BLaER1 treated with 17β-estradiol and CSF1 and Interleukin-3, amounts not matched to agents 10 nM and 100 nM (cell line): Measurements from ENCODE around the gene FARSA.

Experiments
- H3K27ac ChIP-seq, 11 experiments: shearing (Covaris generic); formaldehyde crosslinking; 2 replicates each; pipeline ENCODE4 v1.8.1; 2022
- H3K27me3 ChIP-seq, 11 experiments: shearing (Covaris generic); formaldehyde crosslinking; 2 replicates each; pipeline ENCODE4 v1.8.1; 2022
- H3K36me3 ChIP-seq, 11 experiments: shearing (Covaris generic); formaldehyde crosslinking; 2 replicates each; pipeline ENCODE4 v1.8.1; 2022
- H3K4me1 ChIP-seq, 10 experiments: shearing (Covaris generic); formaldehyde crosslinking; 2 replicates each; pipeline ENCODE4 v1.8.1; 2022
- H3K4me2 ChIP-seq, 11 experiments: shearing (Covaris generic); formaldehyde crosslinking; 2 replicates each; pipeline ENCODE4 v1.8.1; 2022
- H3K4me3 ChIP-seq, 10 experiments: shearing (Covaris generic); formaldehyde crosslinking; 2 replicates each; pipeline ENCODE4 v1.8.1; 2022
- H3K9ac ChIP-seq, 11 experiments: shearing (Covaris generic); formaldehyde crosslinking; 2 replicates each; pipeline ENCODE4 v1.8.1; 2022
- H3K9me3 ChIP-seq, 11 experiments: shearing (Covaris generic); formaldehyde crosslinking; replicated peaks in 1 of 11; 2 replicates each; pipeline ENCODE4 v1.8.1; 2022
- H4K20me1 ChIP-seq, 11 experiments: shearing (Covaris generic); formaldehyde crosslinking; 2 replicates each; pipeline ENCODE4 v1.8.1; 2022
- Cebpa-rat ChIP-seq, 11 experiments: shearing (Covaris generic); IDR thresholded peaks; 2 replicates each; pipeline ENCODE4 v1.8.1; 2022

FARSA gene

DNA sequence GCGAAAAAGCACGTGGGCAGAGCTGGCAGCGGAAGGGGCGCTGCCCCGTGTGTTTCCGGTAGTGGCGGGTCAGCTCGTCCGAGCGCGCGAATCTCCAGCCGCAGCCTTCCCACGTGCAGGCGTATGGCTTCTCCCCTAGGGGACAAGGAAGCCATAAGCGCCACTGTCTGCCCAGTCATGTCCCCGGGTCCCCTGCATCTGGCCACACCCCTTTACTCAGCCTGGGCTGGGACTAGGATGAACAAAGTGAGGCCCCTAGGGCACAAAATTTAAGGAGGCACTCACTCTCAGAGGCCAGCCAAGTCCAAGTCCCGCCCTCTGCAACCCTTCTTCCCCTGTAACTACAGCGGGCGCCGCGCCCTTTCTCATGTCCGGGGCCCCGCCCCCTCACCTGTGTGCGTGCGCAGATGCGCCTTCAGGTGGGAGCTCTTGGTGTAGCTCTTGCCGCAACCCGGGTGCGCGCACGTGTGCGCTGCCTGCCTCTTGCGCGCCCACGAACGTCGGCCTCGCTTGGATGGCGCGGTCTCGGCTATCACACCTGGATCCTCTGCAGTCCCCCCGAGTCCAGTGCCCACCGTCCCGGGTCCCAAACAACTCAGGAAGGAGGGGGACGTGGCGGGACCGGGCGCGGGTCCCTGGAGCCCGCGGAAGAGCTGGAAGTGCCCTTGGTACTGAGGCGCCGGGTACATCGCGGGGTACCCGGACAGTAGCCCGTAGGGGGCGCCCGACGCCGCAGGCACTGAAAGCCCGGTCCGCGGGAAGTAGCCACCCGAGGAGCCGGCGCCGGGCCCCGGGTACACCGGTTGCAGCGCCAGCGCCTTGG lies 48.4 kb downstream of the FARSA start:
- no peak for TF ChIP-seq Cebpa-rat (IDR thresholded peaks at IDR 0.05)
- peak overlapping the region in 3 of 11 experiments; percentile 84 to 91 (median 89); a peak in 2 of 22 replicates for H3K27ac ChIP-seq

GRCh38 chr19:12884627-12884925 lies 48.9 kb downstream of the FARSA start:
- peaks cover 21 to 60% (median 32%) of the 10 kb centered on the region in 10 experiments for H3K4me1 ChIP-seq

More for the DNA sequence above, 48.4 kb downstream of the FARSA start:
- Histone ChIP-seq H4K20me1 (peaks cover 0 to 8% (median 0%) of the 10 kb centered on the region in 11 experiments; a peak in 3 of 22 replicates), H3K4me3 (no peak overlapping the region; a peak in 2 of 20 replicates), H3K4me2 (peak overlapping the region in 4 of 11 experiments; percentile 1 to 98 (median 86); a peak in 6 of 22 replicates), H3K9me3 (peaks cover 17 to 36% (median 23%) of the 10 kb centered on the region in 11 experiments), H3K9ac (no peak overlapping the region), H3K4me1 (peaks cover 25 to 60% (median 36%) of the 10 kb centered on the region in 10 experiments), H3K36me3 (no peaks in the 10 kb centered on the region), H3K27me3 (peaks cover 30 to 47% (median 43%) of the 10 kb centered on the region in 11 experiments)

GRCh38 chr19:12884202-12884601 lies 49.3 kb downstream of the FARSA start:
- H3K4me1 ChIP-seq, result peaks cover 17 to 60% (median 30%) of the 10 kb centered on the region in 10 experiments
- H3K27me3 ChIP-seq, result peaks cover 30 to 47% (median 43%) of the 10 kb centered on the region in 11 experiments
- peak overlapping the region in 5 of 11 experiments; percentile 30 to 98 (median 85); a peak in 8 of 22 replicates for H3K4me2 ChIP-seq
- H3K4me3 ChIP-seq, result peak overlapping the region in 2 of 10 experiments; percentile 6 to 11; a peak in 1 of 20 replicates
- peak overlapping the region in 5 of 11 experiments; percentile 27 to 92 (median 89); a peak in 10 of 22 replicates for H3K27ac ChIP-seq
- H3K36me3 ChIP-seq, result peaks cover 0 to 9% (median 0%) of the 10 kb centered on the region in 11 experiments; a peak in 2 of 22 replicates
- H3K9ac ChIP-seq, result peak overlapping the region in 2 of 11 experiments; percentile 3 to 47; a peak in 3 of 22 replicates
- TF ChIP-seq Cebpa-rat (IDR thresholded peaks at IDR 0.05), result no peak
- H4K20me1 ChIP-seq, result peaks cover 0 to 17% (median 0%) of the 10 kb centered on the region in 11 experiments; a peak in 5 of 22 replicates
- H3K9me3 ChIP-seq, result peaks cover 17 to 36% (median 23%) of the 10 kb centered on the region in 11 experiments

More at GRCh38 chr19:12884627-12884925, 48.9 kb downstream of the FARSA start:
- peaks cover 0 to 13% (median 0%) of the 10 kb centered on the region in 11 experiments; a peak in 5 of 22 replicates for H4K20me1 ChIP-seq
- H3K9ac ChIP-seq, result no peak overlapping the region
- H3K27me3 ChIP-seq, result peaks cover 30 to 47% (median 43%) of the 10 kb centered on the region in 11 experiments
- TF ChIP-seq Cebpa-rat (IDR thresholded peaks at IDR 0.05), result no peak
- peak overlapping the region in 3 of 11 experiments; percentile 85 to 98 (median 88); a peak in 6 of 22 replicates for H3K4me2 ChIP-seq
- peak overlapping the region in 2 of 10 experiments; percentile 6 to 11; a peak in 1 of 20 replicates for H3K4me3 ChIP-seq
- peaks cover 0 to 5% (median 0%) of the 10 kb centered on the region in 11 experiments; a peak in 2 of 22 replicates for H3K36me3 ChIP-seq
- peak overlapping the region in 3 of 11 experiments; percentile 84 to 91 (median 89); a peak in 6 of 22 replicates for H3K27ac ChIP-seq
- peaks cover 17 to 36% (median 23%) of the 10 kb centered on the region in 11 experiments for H3K9me3 ChIP-seq

DNA sequence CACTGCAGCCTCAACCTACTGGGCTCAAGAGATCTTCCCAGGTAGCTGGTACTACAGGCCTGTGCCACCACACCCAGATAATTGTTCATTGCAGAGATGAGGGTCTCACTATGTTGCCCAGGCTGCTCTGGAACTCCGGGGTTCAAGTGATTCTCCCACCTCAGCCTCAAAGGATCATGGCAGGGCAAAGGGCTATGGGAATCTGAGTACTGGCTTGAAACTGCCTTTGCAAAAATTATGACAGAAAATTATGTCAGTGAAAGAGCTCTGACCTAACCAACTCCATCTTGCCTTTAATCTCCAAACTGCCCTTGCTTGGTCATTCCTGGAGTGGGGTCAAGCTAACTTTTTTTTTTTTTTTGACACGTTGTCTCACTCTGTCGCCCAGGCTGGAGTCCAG lies 50.9 kb downstream of the FARSA start:
- Histone ChIP-seq H3K9ac (peak overlapping the region in 2 of 11 experiments; percentile 30 to 85; a peak in 3 of 22 replicates), H3K4me2 (peak overlapping the region in 5 of 11 experiments; percentile 82 to 99 (median 88); a peak in 9 of 22 replicates)
- no peak for TF ChIP-seq Cebpa-rat (IDR thresholded peaks at IDR 0.05)

GRCh38 chr19:12881172-12881808 lies 52.2 kb downstream of the FARSA start, which contains the start of gene DNASE2:
DNASE2 (minus strand) TSS chr19:12881449; CDS start chr19:12881375, 74 bp downstream.
- Histone ChIP-seq H3K27ac (peak within 1 kb of the TSS; percentile 64 to 92 (median 78)), H3K9me3 (peaks cover 17 to 36% (median 23%) of the 10 kb centered on the region in 11 experiments), H4K20me1 (peaks cover 0 to 42% (median 0%) of the 10 kb centered on the region in 11 experiments; a peak in 7 of 22 replicates), H3K9ac (peak within 1 kb of the TSS; percentile 69 to 88 (median 81)), H3K4me3 (peak within 1 kb of the TSS; percentile 65 to 87 (median 73)), H3K36me3 (peaks cover 4 to 37% (median 14%) of the 10 kb centered on the region in 11 experiments; a peak in 14 of 22 replicates), H3K27me3 (peaks cover 19 to 31% (median 28%) of the 10 kb centered on the region in 11 experiments), H3K4me2 (peak within 1 kb of the TSS; percentile 82 to 99 (median 92)), H3K4me1 (peaks cover 16 to 86% (median 30%) of the 10 kb centered on the region in 10 experiments)
- 0 out of 22 replicates have a peak, but pooled peaks of 1 of the 11 experiments have one; percentile 29 for TF ChIP-seq Cebpa-rat (IDR thresholded peaks at IDR 0.05)

More for the DNA sequence above, 50.9 kb downstream of the FARSA start:
- Histone ChIP-seq H3K9me3 (peaks cover 17 to 36% (median 23%) of the 10 kb centered on the region in 11 experiments), H3K27me3 (peaks cover 30 to 44% (median 41%) of the 10 kb centered on the region in 11 experiments), H3K4me1 (peaks cover 16 to 73% (median 30%) of the 10 kb centered on the region in 10 experiments), H3K4me3 (no peak overlapping the region), H4K20me1 (peaks cover 0 to 31% (median 0%) of the 10 kb centered on the region in 11 experiments; a peak in 7 of 22 replicates), H3K36me3 (peaks cover 4 to 24% (median 10%) of the 10 kb centered on the region in 11 experiments; a peak in 14 of 22 replicates), H3K27ac (peak overlapping the region in 6 of 11 experiments; percentile 75 to 92 (median 87); a peak in 9 of 22 replicates)

DNA sequence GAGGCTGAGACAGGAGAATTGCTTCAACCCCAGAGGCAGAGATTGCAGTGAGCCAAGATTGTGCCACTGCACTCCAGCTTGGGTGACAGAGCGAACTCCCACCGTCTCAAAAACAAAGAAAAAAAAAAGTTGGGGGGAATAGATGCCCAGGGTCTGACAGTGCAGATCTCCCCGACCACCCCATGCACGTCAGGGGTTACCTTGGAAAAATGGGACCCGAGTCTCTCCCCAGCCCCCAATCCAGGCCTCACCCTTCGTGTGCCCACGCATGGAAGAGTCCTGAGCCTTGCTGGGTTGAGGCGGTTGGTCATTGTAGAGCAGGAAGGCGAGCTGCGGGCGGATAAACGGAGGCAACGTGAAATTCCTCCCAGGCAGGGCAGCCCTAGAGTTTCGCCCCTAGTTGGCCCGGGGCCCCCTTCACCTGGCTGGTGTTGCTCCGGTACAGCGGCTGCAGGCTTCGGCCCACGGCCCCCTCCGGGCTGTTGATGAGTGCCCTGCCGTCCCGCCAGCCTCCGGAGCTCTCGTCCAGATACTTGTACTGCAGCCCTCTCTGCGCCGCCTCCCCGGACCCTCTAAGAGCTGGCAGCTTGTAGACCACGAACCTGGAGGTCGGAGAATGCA lies 52.9 kb downstream of the FARSA start:
- Histone ChIP-seq H3K4me2 (peak overlapping the region; percentile 82 to 99 (median 92)), H3K27ac (peak overlapping the region; percentile 64 to 92 (median 78)), H3K9me3 (peaks cover 17 to 33% (median 21%) of the 10 kb centered on the region in 11 experiments), H3K27me3 (peaks cover 12 to 24% (median 22%) of the 10 kb centered on the region in 11 experiments), H3K36me3 (peaks cover 4 to 43% (median 14%) of the 10 kb centered on the region in 11 experiments; a peak in 15 of 22 replicates), H3K4me1 (peaks cover 16 to 86% (median 30%) of the 10 kb centered on the region in 10 experiments), H4K20me1 (peaks cover 0 to 49% (median 0%) of the 10 kb centered on the region in 11 experiments; a peak in 7 of 22 replicates), H3K9ac (peak overlapping the region; percentile 69 to 88 (median 81)), H3K4me3 (peak overlapping the region; percentile 65 to 87 (median 73))
- no peak for TF ChIP-seq Cebpa-rat (IDR thresholded peaks at IDR 0.05)

- no peak overlapping the region for H3K4me3 ChIP-seq
- no peak overlapping the region for H3K4me2 ChIP-seq
- no peaks in the 10 kb centered on the region for H3K27me3 ChIP-seq
- H4K20me1 ChIP-seq, result peaks cover 0 to 78% (median 0%) of the 10 kb centered on the region in 11 experiments; a peak in 7 of 22 replicates
- H3K36me3 ChIP-seq, result peaks cover 9 to 82% (median 35%) of the 10 kb centered on the region in 11 experiments; a peak in 20 of 22 replicates
- peaks cover 9 to 23% (median 18%) of the 10 kb centered on the region in 11 experiments for H3K9me3 ChIP-seq
- TF ChIP-seq Cebpa-rat (IDR thresholded peaks at IDR 0.05), result no peak
- no peak overlapping the region for H3K9ac ChIP-seq
- peaks cover 0 to 44% (median 2%) of the 10 kb centered on the region in 10 experiments; a peak in 12 of 20 replicates for H3K4me1 ChIP-seq
- H3K27ac ChIP-seq, result no peak overlapping the region
Observed at GRCh38 chr19:12875086-12875485, 58.4 kb downstream of the FARSA start.
